ENCODE data around the gene MYLK3.

MYLK3 gene

GRCh38 chr16:46714797-46715591 is 33.1 kb downstream of the MYLK3 start:
- no peak for DNase-seq (ENCODE audit: low spot score)
- TF ChIP-seq CTCF (IDR thresholded peaks at IDR 0.05; ENCODE audit: extremely low read depth, missing control alignments), result no peak

- no peak for TF ChIP-seq CTCF (IDR thresholded peaks at IDR 0.05; ENCODE audit: extremely low read depth, missing control alignments)
Observed at GRCh38 chr16:46713634-46714033, 34.5 kb downstream of the MYLK3 start.

GRCh38 chr16:46712911-46713310 is 35.2 kb downstream of the MYLK3 start:
- no peak for DNase-seq (ENCODE audit: low spot score)
- TF ChIP-seq CTCF (IDR thresholded peaks at IDR 0.05; ENCODE audit: extremely low read depth, missing control alignments), result no peak

More at GRCh38 chr16:46713634-46714033, 34.5 kb downstream of the MYLK3 start:
- no peak for DNase-seq (ENCODE audit: low spot score)

- TF ChIP-seq CTCF (IDR thresholded peaks at IDR 0.05; ENCODE audit: extremely low read depth, missing control alignments), result no peak
- DNase-seq (ENCODE audit: low spot score), result no peak
Observed at GRCh38 chr16:46711106-46712058, 36.8 kb downstream of the MYLK3 start.

- no peak for TF ChIP-seq CTCF (IDR thresholded peaks at IDR 0.05; ENCODE audit: extremely low read depth, missing control alignments)
- no peak for DNase-seq (ENCODE audit: low spot score)
Observed at GRCh38 chr16:46709469-46710005, 38.6 kb downstream of the MYLK3 start.

GRCh38 chr16:46706642-46707041 is 41.5 kb downstream of the MYLK3 start:
- DNase-seq (ENCODE audit: low spot score), result no peak

More at GRCh38 chr16:46706642-46707041, 41.5 kb downstream of the MYLK3 start:
- no peak for TF ChIP-seq CTCF (IDR thresholded peaks at IDR 0.05; ENCODE audit: extremely low read depth, missing control alignments)

Data from GM20000 (cell line).